Ovary (tissue), 9 donors: ENCODE measurements around the gene CD48. TPM values are rescaled to one million over a fixed set of nuclear protein-coding genes. Genes with fewer than 3 reads are reported as not detected.
"Not testable (repeated sequence)": the region's sequence is repeated elsewhere in the genome, so short reads cannot be mapped to it uniquely, and the experiment has no call there.

Experiments
- DNase-seq, 5 donors: peaks; one replicate each; pipeline ENCODE4 v3.0.0-alpha.2; 2019 to 2020
- H3K27ac ChIP-seq, 2 donors: fragments of 200-600 bp; one replicate each; pipeline versions ENCODE4 v1.5.1 to v1.8.0; 2019 to 2022
- H3K27me3 ChIP-seq: fragments of 200-600 bp; one replicate; pipeline ENCODE4 v1.8.0; 2022
- H3K36me3 ChIP-seq: fragments of 200-600 bp; sonication (generic); one replicate; pipeline ENCODE4 v1.5.1; 2019
- H3K4me1 ChIP-seq: one replicate; pipeline ENCODE4 v1.8.1; 2013; ENCODE audit warnings: mild to moderate bottlenecking, moderate library complexity; ENCODE audit not compliant: insufficient read depth
- H3K4me3 ChIP-seq: fragments of 200-600 bp; sonication (generic); one replicate; pipeline ENCODE4 v1.5.1; 2017
- H3K9me3 ChIP-seq, 2 donors: fragments of 200-600 bp in 1 of 2; sonication (generic) in 1 of 2; one replicate each; pipeline versions ENCODE4 v1.5.1 to v1.8.1; 2013 to 2019; ENCODE audit warnings: mild to moderate bottlenecking in 1 of 2, moderate library complexity in 1 of 2
- CTCF ChIP-seq, 3 donors: fragments of 450-650 bp in 2 of 3; fragments of 200-600 bp in 1 of 3; IDR thresholded peaks; one replicate each; pipeline versions ENCODE4 v1.5.1 to v1.8.0; 2016 to 2022; ENCODE audit warnings: antibody characterized with exemption in 3 of 3, mild to moderate bottlenecking in 1 of 3
- EP300 ChIP-seq: sonication (generic); formaldehyde crosslinking; IDR thresholded peaks from one replicate; pipeline ENCODE4 v1.6.1; 2017; ENCODE audit warnings: antibody characterized with exemption
- POLR2A ChIP-seq: fragments of 450-650 bp; IDR thresholded peaks from one replicate; pipeline ENCODE4 v1.6.1; 2017; ENCODE audit warnings: antibody characterized with exemption, mild to moderate bottlenecking, moderate library complexity
- WGBS, 3 donors: extraction: QIAGEN DNeasy Blood & Tissue Kit in 1 of 3; methylation state at CpG; one replicate each; pipeline versions ENCODE4 v1.1.5 to v1.1.7; 2013 to 2017; 5-methylcytosine and 5-hydroxymethylcytosine counted together
- intact Hi-C, 4 donors: fragments of 100-400 bp; cut with DNase I; formaldehyde crosslinking; loops; one replicate each; pipeline versions ENCODE4 v1.11.0 to v1.15.1; 2022 to 2023
- polyA plus RNA-seq, 2 donors: library from polyadenylated mRNA; stranded (reverse); fragments of 200-250 nt in 1 of 2; fragments of 350-450 nt in 1 of 2; fragmentation: Illumina TruSeq in 1 of 2; extraction: RNeasy Lipid Tissue Mini Kit (QIAGEN cat#74804) in 1 of 2; gene quantifications; one replicate each; pipeline ENCODE4 v1.2.3, GENCODE V29; 2013 to 2014
- total RNA-seq, 7 donors: library from RNA; depleted of rRNA in 2 of 7; stranded (reverse); fragments of >200 nt in 2 of 7; fragmentation: NEBNext Ultra II Directional in 3 of 7; extraction: Animal tissue kit (Norgen Biotek cat#: 25700) in 3 of 7; gene quantifications; one replicate each; pipeline versions ENCODE4 v1.1.0 to v1.2.4, GENCODE V29; 2016 to 2023
- donor health status: DM: no; HTN: no; CAD: no; lungs with moderate emphysema.
- donor health status: DM: no; HTN: no; CAD: no.
- donor health status: Bipolar disorder and iron deficiency.
- donor health status: DM: yes; HTN: yes; CAD: no.
- donor health status: DM: no; HTN: no; CAD: no.
- donor health status: DM: yes; HTN: yes; CAD: no.

Gene CD48
- total and polyA plus RNA-seq, 9 donors = 0.61 to 17.6 (median 2.5) TPM

GRCh38 chr1:160721473-160721872 lies 9.9 kb upstream of the CD48 start:
- Histone ChIP-seq H3K27ac (no peak overlapping the region), H3K4me1 (peaks cover 4% of the 10 kb centered on the region), H3K4me3 (no peak overlapping the region), H3K27me3 (no peaks in the 10 kb centered on the region), H3K9me3 (no peaks in the 10 kb centered on the region), H3K36me3 (no peaks in the 10 kb centered on the region)
- TF ChIP-seq EP300 (no peak), CTCF (IDR thresholded peaks at IDR 0.05) (no peak), POLR2A (no peak)
- intact Hi-C loops = loop anchor here in 2 of 4 donors (10.0 kb wide), 3 partner anchors 233 to 373 kb away; partner anchors contain the start of genes ITLN2 (in 1 of the 2) and KLHDC9 (in 1 of the 2)
- no peak for DNase-seq

- DNase-seq = no peak
- H3K27me3 ChIP-seq = no peaks in the 10 kb centered on the region
- intact Hi-C loops = loop anchor here in 2 of 4 donors (10.0 kb wide), 3 partner anchors 234 to 374 kb away; partner anchors contain the start of genes ITLN2 (in 1 of the 2) and KLHDC9 (in 1 of the 2)
- 62 to 75% (median 74%) methylated on average over 3 of the region's 3 CpGs for WGBS, 3 donors
- H3K9me3 ChIP-seq = no peaks in the 10 kb centered on the region
- H3K4me1 ChIP-seq = peaks cover 4% of the 10 kb centered on the region
- no peak for TF ChIP-seq EP300
- TF ChIP-seq CTCF (IDR thresholded peaks at IDR 0.05) = no peak
- TF ChIP-seq POLR2A = no peak
- H3K4me3 ChIP-seq = no peak overlapping the region
- no peaks in the 10 kb centered on the region for H3K36me3 ChIP-seq
- H3K27ac ChIP-seq = no peak overlapping the region
Measured at GRCh38 chr1:160720356-160721085, 8.9 kb upstream of the CD48 start.

DNA sequence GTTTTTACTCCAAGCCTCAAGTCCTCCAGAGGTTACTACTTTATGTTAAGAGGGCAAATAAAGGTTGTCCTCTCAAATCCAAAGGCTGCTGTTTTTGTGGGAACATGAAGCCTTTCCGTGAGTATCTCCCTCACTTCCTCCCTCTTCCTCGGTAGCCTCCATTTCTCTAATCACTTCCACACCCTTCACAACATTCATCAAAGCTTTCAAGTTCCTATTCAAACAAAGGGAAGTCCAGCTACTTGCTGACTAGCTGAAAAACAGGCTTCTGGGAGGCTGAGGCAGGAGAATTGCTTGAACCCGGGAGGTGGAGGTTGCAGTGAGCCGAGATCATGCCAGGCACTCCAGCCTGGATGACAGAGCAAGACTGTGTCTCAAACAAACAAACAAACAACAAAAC lies 6.6 kb upstream of the CD48 start:
- TF ChIP-seq EP300 = no peak
- no peak for TF ChIP-seq CTCF (IDR thresholded peaks at IDR 0.05)
- no peak for TF ChIP-seq POLR2A
- Histone ChIP-seq H3K36me3 (no peaks in the 10 kb centered on the region), H3K27me3 (no peaks in the 10 kb centered on the region), H3K4me1 (no peaks in the 10 kb centered on the region), H3K27ac (no peak overlapping the region), H3K9me3 (no peaks in the 10 kb centered on the region), H3K4me3 (no peak overlapping the region)
- intact Hi-C loops = no loop called here
- 73 to 81% (median 77%) methylated on average over 4 of the region's 4 CpGs for WGBS, 3 donors
- DNase-seq = no peak

- Histone ChIP-seq H3K4me3 (no peak overlapping the region), H3K27ac (no peak overlapping the region)
- intact Hi-C loops = no loop called here
Measured at GRCh38 chr1:160717306-160717705, 5.7 kb upstream of the CD48 start.

GRCh38 chr1:160716013-160716412 lies 4.4 kb upstream of the CD48 start:
- no peak for TF ChIP-seq CTCF (IDR thresholded peaks at IDR 0.05)
- 86 to 100% (median 92%) methylated on average over 1 of the region's 1 CpG for WGBS, 3 donors
- no peak for DNase-seq
- Histone ChIP-seq H3K4me3 (no peak overlapping the region), H3K36me3 (no peaks in the 10 kb centered on the region), H3K27me3 (no peaks in the 10 kb centered on the region), H3K27ac (no peak overlapping the region), H3K4me1 (no peaks in the 10 kb centered on the region), H3K9me3 (no peaks in the 10 kb centered on the region)
- intact Hi-C loops = no loop called here

More at GRCh38 chr1:160717306-160717705, 5.7 kb upstream of the CD48 start:
- TF ChIP-seq POLR2A = no peak
- 85 to 88% (median 85%) methylated on average over 5 of the region's 5 CpGs for WGBS, 3 donors
- Histone ChIP-seq H3K27me3 (no peaks in the 10 kb centered on the region), H3K4me1 (no peaks in the 10 kb centered on the region), H3K9me3 (no peaks in the 10 kb centered on the region), H3K36me3 (no peaks in the 10 kb centered on the region)
- DNase-seq = no peak

DNA sequence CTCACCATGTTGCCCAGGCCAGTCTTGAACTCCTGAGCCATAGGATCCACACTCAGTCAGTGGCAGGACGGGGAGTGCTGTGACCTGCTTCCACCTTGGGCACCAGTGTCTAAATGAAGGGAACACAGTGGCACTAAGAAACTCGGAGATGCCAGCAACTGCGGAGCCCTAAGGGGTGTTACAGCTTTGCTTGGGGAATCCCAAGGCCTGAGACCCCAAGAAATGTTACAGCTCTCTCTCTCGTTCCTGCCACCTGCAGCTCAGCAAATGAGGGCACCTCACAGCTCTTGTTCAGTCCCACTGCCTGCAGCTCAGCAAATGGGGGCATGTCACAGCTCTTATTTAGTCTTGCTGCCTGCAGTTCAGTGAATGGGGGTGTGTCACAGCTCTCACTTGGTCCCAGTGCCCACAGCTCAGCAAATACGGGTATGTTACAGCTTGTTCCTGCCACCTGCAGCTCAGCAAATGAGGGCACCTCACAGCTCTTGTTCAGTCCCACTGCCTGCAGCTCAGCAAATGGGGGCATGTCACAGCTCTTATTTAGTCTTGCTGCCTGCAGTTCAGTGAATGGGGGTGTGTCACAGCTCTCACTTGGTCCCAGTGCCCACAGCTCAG lies 2.5 kb upstream of the CD48 start:
- intact Hi-C loops, H3K4me1 ChIP-seq, H3K27me3 ChIP-seq, DNase-seq, H3K9me3 ChIP-seq, H3K4me3 ChIP-seq, H3K27ac ChIP-seq, H3K36me3 ChIP-seq: not testable (repeated sequence)
- 81 to 90% (median 84%) methylated on average over 2 to 5 of the region's 5 CpGs for WGBS, 3 donors
